ENCODE data around the gene NCF4. TPM values are rescaled to one million over a fixed set of nuclear protein-coding genes. Genes with fewer than 3 reads are reported as not detected.
A peak's percentile ranks its signal among the peaks of the same experiment; 100 is the strongest.

The NCF4 gene
- total and polyA plus RNA-seq, 2 donors (not counting 1 experiment from before 2014, with no cell fraction given): 118 to 175 TPM

GRCh38 chr22:36858156-36858555 lies 2.6 kb upstream of the NCF4 start:
- no peak overlapping the region for H3K27ac ChIP-seq (ENCODE audit: low read length in 2 of 2)
- TF ChIP-seq EZH2 (IDR thresholded peaks at IDR 0.05; ENCODE audit: borderline replicate concordance, insufficient read depth, low read depth, low read length, poor library complexity, severe bottlenecking): no peak
- TF ChIP-seq CTCF (IDR thresholded peaks at IDR 0.05): no peak

GRCh38 chr22:36858966-36859365 lies 1.8 kb upstream of the NCF4 start:
- CTCF ChIA-PET: interaction anchor here (0.7 to 12.0 kb wide), 8 partner anchors 29 to 312 kb away, joined by 3 to 115 read pairs (median 6); no protein-coding TSS in a partner anchor
- Histone ChIP-seq H4K20me1 (ENCODE audit: control insufficient read depth, insufficient read depth, low read length, poor library complexity, severe bottlenecking) (peaks cover 10% of the 10 kb centered on the region), H3K9me3 (ENCODE audit: control extremely low read depth in 1 of 3, control insufficient read depth in 2 of 3, insufficient read depth in 1 of 3, low read length in 2 of 3) (no peaks in the 10 kb centered on the region), H3K79me2 (ENCODE audit: control insufficient read depth, insufficient read depth, low read length) (peaks cover 20% of the 10 kb centered on the region), H3K36me3 (replicated peaks in 1 of 2; ENCODE audit: control extremely low read depth in 1 of 2, control insufficient read depth in 1 of 2, extremely low read depth in 1 of 2, insufficient read depth in 2 of 2, low read length in 1 of 2) (peaks cover 0 to 7% of the 10 kb centered on the region in 2 experiments), H3K4me1 (ENCODE audit: control insufficient read depth in 2 of 2, insufficient read depth in 2 of 2, low read length in 2 of 2) (peaks cover 41 to 55% of the 10 kb centered on the region in 2 donors), H2AFZ (ENCODE audit: insufficient read depth, low read depth, low read length, poor library complexity, severe bottlenecking) (peak overlapping the region; percentile 10), H3K4me3 (ENCODE audit: control extremely low read depth in 1 of 5, extremely low read depth in 1 of 5, insufficient read depth in 1 of 5, low read depth in 2 of 5, low read length in 4 of 5) (no peak overlapping the region), H3K4me2 (replicated peaks; ENCODE audit: low read depth, low read length, poor library complexity, severe bottlenecking) (no peak overlapping the region), H3K27ac (ENCODE audit: low read length in 2 of 2) (peak overlapping the region in 1 of 2 donors; percentile 96), H3K9ac (ENCODE audit: low read length) (no peak overlapping the region), H3K27me3 (replicated peaks in 1 of 4; ENCODE audit: control extremely low read depth in 1 of 4, control insufficient read depth in 3 of 4, insufficient read depth in 4 of 4, low read length in 3 of 4) (no peaks in the 10 kb centered on the region)
- no peak for ATAC-seq (ENCODE audit: low read depth)
- Mint-ChIP-seq H3K27me3 (no peaks in the 10 kb centered on the region), H3K4me1 (peaks cover 53% of the 10 kb centered on the region), H3K27ac (peak overlapping the region; percentile 95), H3K9me3 (ENCODE audit: insufficient read depth) (no peaks in the 10 kb centered on the region), H3K4me3 (no peak overlapping the region)
- POLR2A ChIA-PET: interaction anchor here (3.1 kb wide), 1 partner anchor 83 kb away, joined by 13 read pairs; the partner anchor contains the start of gene IFT27
- 100% methylated on average over 1 of the region's 2 CpGs for WGBS (ENCODE audit: insufficient coverage)
- no peak for TF ChIP-seq EZH2 (IDR thresholded peaks at IDR 0.05; ENCODE audit: borderline replicate concordance, insufficient read depth, low read depth, low read length, poor library complexity, severe bottlenecking)
- intact Hi-C loops (cut with micrococcal nuclease): loop anchor here (10.0 kb wide), 1 partner anchor 186 kb away; no protein-coding TSS in a partner anchor
- DNase-seq: no peak

More at GRCh38 chr22:36858156-36858555, 2.6 kb upstream of the NCF4 start:
- Mint-ChIP-seq H3K27ac (no peak overlapping the region), H3K9me3 (ENCODE audit: insufficient read depth) (no peaks in the 10 kb centered on the region), H3K27me3 (no peaks in the 10 kb centered on the region), H3K4me1 (peaks cover 56% of the 10 kb centered on the region), H3K4me3 (no peak overlapping the region)
- peaks cover 2% of the 10 kb centered on the region for H4K20me1 ChIP-seq (ENCODE audit: control insufficient read depth, insufficient read depth, low read length, poor library complexity, severe bottlenecking)
- H3K4me3 ChIP-seq (ENCODE audit: control extremely low read depth in 1 of 5, extremely low read depth in 1 of 5, insufficient read depth in 1 of 5, low read depth in 2 of 5, low read length in 4 of 5): no peak overlapping the region
- CTCF ChIA-PET: interaction anchor here (0.6 to 12.0 kb wide), 8 partner anchors 8 to 329 kb away, joined by 3 to 115 read pairs (median 6); partner anchors contain the start of genes CSF2RB and EIF3D
- peaks cover 14% of the 10 kb centered on the region for H3K79me2 ChIP-seq (ENCODE audit: control insufficient read depth, insufficient read depth, low read length)
- H3K27me3 ChIP-seq (replicated peaks in 1 of 4; ENCODE audit: control extremely low read depth in 1 of 4, control insufficient read depth in 3 of 4, insufficient read depth in 4 of 4, low read length in 3 of 4): no peaks in the 10 kb centered on the region
- 95% methylated on average over 8 of the region's 9 CpGs for WGBS (ENCODE audit: insufficient coverage)
- no peak overlapping the region for H3K9ac ChIP-seq (ENCODE audit: low read length)
- DNase-seq (no peak), ATAC-seq (ENCODE audit: low read depth) (no peak)
- H3K4me2 ChIP-seq (replicated peaks; ENCODE audit: low read depth, low read length, poor library complexity, severe bottlenecking): no peak overlapping the region
- H3K9me3 ChIP-seq (ENCODE audit: control extremely low read depth in 1 of 3, control insufficient read depth in 2 of 3, insufficient read depth in 1 of 3, low read length in 2 of 3): peaks cover 0 to 7% (median 0%) of the 10 kb centered on the region in 3 donors
- no peaks in the 10 kb centered on the region for H3K36me3 ChIP-seq (replicated peaks in 1 of 2; ENCODE audit: control extremely low read depth in 1 of 2, control insufficient read depth in 1 of 2, extremely low read depth in 1 of 2, insufficient read depth in 2 of 2, low read length in 1 of 2)
- POLR2A ChIA-PET: interaction anchor here (3.1 kb wide), 1 partner anchor 82 kb away, joined by 13 read pairs; the partner anchor contains the start of gene IFT27
- intact Hi-C loops (cut with micrococcal nuclease): loop anchor here (10.0 kb wide), 1 partner anchor 187 kb away; no protein-coding TSS in a partner anchor
- peaks cover 44 to 55% of the 10 kb centered on the region in 2 donors for H3K4me1 ChIP-seq (ENCODE audit: control insufficient read depth in 2 of 2, insufficient read depth in 2 of 2, low read length in 2 of 2)
- no peak overlapping the region for H2AFZ ChIP-seq (ENCODE audit: insufficient read depth, low read depth, low read length, poor library complexity, severe bottlenecking)

All from B cell (primary cell).